NCI-H69 (cell line): ENCODE results near the gene NME2.
"Not testable (repeated sequence)": the region's sequence is repeated elsewhere in the genome, so short reads cannot be mapped to it uniquely, and the experiment has no call there.

ENCODE experiments used
- DNase-seq: peaks from one replicate; lab custom pipeline; 2025; lab: John Stamatoyannopoulos, UW

NME2 gene

DNA sequence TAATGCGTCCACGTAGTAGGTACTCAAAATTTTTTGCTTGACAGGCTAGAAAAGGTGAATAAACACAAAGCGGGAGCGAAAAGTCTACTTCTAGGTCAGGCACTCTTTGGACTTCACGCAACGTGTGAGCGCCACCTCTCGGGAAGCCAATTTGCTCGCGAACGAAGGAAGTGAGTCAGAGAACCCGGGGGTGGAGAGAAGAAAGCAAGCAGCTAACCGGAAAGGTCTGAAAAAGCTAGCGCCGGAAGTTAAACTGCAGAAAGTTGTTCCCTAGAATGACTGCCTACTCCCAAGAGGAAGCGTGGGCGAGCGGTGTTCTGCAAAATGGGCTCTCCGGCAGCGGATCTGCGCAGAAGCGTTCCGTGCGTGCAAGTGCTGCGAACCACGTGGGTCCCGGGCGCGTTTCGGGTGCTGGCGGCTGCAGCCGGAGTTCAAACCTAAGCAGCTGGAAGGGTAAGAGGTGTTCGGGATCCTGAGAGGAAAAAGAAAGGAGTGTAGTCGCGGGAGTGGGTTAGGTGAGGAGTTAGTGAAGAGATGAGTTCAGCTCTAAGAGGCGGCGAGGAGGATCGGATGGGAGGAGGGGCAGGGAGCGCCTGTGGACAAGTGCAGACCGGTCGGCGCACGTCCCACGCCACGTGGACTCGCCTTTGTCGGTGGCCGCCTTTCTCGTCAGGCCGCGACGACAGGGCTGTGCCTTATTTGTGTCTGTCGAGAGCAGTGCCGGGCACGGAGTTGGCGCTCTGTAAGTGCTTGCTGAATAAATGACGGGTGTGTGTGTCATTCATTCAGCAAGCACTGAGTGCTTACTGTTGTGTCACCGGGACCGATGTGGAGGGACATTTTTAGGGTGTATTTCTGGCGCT, 12.8 kb upstream of the NME2 start, which contains the start of gene NME1:
Gene NME1 (plus strand): TSS at position 350 of the 863 bp plus-strand sequence. CDS start 2,096 bp downstream, outside the sequence.
- DNase-seq: peak; percentile 100

DNA sequence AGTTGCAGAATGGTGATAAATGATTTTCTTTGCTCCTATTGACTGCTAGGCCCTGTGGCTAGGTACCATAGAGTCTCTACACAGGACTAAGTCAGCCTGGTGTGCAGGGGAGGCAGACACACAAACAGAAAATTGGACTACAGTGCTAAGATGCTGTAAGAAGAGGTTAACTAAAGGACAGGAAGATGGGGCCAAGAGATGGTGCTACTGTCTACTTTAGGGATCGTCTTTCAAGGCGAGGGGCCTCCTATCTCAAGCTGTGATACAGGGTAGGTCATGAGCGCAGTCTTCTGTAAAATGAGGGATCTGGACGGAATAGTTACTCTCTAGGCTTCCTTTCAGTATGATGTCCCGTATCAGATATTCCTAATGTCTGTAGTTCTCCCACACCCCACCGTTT, 12.0 kb upstream of the NME2 start:
- DNase-seq: peak; percentile 42

DNA sequence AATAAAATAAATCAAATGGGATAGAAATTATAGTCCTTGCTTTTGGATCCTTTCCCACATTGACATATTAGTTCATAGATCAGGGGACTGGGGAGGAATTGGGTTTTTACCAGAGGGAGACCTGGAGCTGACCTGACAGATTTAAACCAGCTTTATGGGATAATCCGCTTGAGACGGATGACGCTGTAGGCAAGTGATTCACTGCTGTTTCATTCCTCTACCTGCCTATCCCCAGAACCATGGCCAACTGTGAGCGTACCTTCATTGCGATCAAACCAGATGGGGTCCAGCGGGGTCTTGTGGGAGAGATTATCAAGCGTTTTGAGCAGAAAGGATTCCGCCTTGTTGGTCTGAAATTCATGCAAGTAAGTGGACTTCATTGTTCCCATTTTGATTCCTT, 10.8 kb upstream of the NME2 start:
- no peak for DNase-seq

DNA sequence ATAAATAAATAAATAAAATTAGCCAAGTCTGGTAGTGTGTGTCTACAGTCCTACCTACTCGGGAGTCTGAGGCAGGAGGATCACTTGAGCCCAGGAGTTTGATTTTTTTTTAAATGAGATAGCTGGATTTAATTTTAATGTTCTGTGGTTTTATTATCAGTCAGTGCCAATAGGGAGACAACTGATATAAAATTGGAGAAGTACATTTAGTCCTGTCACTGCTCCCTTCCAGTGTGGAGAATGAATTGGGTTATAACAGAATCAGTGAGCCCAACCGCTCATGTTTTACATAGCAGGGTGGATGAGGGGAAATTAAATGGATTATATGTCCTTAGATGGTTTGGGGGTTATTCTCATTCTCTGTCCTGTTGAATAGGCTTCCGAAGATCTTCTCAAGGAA, 6.6 kb upstream of the NME2 start:
- no peak for DNase-seq

DNA sequence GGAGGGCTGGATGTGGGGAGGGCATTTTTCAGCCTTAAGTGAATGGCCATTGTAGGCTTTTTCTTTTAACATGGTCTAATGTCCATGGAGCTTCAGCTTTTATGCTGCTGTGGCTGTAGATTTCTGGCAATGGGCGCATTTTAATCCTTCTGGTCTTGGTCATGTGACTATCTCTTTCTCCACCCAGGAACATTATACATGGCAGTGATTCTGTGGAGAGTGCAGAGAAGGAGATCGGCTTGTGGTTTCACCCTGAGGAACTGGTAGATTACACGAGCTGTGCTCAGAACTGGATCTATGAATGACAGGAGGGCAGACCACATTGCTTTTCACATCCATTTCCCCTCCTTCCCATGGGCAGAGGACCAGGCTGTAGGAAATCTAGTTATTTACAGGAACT, 4.7 kb upstream of the NME2 start:
- DNase-seq: no peak

DNA sequence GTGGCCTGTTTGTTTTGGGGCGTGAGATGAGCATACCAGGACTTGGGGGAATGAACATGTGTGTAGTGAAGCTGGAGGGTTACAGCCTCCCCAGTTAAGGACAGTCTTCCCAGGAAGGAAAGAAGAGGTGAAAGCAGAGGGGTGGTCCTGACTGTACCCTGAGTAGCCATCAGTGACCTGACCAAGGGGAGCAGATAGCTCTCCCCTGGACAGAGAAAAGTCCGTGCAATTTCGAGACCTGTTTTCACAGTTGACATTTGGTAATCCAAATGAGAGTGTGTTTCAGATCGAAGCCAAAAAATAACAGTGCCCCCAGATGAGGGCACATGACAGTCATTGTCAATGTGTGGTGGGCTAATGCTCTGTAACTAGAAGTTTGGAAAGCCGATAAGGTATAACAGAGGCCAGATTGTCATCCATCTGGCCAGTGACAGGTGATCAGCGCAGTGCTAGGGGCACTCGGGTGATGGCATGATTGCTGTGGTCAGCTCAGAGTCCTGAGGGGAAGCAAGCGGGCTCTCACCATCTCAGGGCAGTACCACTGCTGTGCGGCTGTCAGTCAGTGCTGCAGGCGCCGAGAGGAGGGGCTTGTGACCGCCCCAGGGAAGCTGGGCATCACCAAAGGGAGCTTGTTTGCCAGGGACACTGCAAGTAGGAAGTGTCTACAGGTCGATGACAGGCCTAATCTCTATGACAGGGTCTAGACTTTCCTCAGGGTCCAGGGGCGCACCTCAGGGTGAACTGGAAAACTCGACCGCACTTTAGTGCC, 1.1 kb upstream of the NME2 start:
- DNase-seq: peak; percentile 51

DNA sequence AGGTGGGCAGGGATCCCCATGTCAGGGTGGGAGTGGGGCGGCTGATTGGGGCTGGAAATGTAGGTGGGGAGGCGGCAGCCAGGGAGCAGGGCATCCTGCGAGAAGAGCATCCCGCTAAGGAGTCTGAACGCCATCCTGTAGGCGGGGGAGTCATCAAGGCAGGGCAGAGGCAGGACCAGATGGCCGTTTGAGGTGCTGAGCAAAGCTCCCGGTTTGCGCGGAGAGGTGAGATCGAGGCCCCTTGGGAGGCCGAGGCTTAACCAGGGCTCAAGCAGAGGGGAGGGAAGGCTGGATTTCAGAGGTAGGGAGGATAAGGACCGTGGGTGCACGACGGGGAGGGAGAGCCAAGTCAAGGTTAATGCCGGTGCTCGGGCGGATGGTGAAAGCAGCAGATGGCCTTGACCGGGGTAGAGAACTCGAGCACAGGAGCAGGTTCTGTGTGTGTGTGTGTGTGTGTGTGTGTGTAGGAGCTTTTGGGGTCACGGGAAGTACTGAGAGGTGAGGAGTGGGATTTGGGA, 472 bp upstream of the NME2 start:
- DNase-seq: peak; percentile 81

DNA sequence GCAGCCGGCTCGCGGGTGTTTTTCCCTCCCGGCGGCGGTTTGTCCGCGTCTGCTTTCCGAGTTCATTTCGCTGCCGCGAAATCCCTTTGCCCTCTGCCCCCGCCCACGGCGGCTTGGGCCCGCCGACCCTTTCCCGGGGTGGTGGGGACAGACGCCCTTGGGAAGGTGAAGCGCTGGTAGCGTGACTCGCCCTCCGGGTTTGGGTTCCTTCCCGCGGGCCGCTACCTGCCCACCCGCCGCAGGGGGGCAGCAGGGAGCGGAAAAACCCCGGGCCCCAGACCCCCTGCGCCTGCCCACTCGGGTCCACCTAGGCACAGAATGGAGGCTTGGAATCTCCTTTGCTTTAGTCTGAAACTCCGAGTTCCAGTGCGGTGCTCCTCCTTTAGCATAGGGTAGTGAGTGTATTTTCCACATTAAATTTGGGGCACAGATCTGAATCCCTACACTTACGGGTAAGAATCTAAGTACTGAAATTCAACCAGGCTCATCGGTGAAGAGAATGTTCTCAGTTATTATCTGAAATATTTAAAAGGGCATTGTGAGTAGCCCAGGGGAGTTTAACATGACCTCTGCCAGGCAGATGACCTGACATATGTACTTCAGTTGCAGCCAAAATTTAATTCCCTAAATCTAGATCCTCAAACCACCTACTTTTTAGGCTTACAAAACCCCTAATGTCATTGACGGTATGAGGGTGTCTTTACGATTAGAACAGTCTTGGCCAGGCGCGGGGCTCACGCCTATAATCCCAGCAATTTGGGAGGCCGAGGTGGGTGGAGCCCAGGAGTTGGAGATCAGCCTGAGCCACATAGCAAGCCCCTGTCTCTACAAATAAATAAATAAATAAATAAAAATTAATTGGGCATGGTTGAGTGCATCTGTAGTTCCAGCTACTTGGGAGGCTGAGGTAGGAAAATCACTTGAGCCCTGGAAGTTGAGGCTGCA, 1.0 kb downstream of the NME2 start:
- peak; percentile 78 for DNase-seq

DNA sequence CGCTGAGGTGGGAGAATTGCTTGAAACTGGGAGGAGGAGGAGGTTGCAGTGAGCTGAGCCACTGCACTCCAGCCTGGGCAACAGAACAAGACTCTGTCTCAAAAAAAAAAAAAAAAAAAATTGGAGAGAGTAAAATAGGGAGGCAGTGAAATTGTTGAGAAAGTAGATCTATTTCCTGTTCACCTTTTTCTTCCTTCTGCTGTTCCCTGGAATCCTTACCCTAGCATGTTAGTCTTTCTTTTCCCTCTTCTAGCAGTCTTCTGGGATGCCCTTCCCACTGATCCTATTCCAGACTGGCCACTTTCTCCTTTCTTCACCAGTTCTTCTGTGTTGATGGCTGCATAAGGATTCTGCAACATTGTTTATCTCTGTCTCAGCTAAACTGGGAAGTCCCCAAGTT, 3.1 kb downstream of the NME2 start:
- no peak for DNase-seq

DNA sequence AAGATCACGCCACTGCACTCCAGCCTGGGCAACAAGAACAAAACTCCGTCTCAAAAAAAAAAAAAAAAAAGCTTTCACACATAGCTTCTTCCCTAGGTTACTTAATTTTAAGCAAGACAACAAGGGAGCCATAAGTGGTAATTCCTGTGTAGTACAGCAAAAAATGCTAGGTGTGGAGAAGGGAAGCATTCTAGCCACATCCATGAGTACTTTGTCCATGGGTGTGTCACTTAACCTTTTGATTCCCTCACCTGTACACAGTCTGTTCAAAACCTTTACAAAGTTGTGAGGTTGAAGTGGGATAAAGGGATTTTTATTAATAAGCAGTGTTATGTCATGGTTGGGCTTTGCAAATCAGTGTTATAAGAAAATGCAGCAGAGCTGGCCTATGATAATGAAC, 4.5 kb downstream of the NME2 start:
- DNase-seq: no peak

DNA sequence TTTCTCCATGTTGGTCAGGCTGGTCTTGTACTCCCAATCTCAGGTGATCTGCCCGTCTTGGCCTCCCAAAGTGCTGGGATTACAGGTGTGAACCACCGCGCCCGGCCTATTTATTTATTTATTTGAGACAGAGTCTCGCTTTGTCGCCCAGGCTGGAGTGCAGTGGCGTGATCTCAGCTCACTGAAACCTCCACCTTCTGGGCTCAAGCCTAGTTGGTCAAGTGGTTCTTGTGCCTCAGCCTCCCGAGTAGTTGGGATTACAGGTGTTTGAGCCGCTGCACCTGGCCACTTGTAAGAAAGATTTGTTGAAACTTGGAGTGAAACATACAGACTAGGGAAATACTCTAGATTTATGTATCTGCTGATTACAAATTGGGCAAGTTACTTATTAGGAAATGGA, 5.8 kb downstream of the NME2 start:
- not testable (repeated sequence) for DNase-seq

DNA sequence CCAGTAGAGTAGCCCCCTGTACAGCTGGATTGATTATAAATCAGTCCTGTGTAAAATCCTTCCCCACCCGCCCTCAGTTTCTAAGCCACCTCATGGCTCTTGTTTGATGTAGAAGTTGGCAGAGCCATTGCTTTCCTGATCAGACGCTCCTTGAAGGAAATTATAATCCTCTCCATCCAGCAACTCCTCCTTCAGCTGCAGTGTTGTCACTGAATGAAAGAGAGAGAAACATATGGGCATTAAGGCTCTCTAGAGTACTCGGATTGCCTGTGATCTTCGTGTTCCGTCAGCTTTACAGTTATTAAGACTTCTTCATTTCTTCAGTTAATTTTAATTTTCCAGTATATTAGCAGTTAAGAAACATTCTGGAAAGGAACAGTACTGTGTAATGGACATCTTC, 14.3 kb downstream of the NME2 start:
- no peak for DNase-seq

DNA sequence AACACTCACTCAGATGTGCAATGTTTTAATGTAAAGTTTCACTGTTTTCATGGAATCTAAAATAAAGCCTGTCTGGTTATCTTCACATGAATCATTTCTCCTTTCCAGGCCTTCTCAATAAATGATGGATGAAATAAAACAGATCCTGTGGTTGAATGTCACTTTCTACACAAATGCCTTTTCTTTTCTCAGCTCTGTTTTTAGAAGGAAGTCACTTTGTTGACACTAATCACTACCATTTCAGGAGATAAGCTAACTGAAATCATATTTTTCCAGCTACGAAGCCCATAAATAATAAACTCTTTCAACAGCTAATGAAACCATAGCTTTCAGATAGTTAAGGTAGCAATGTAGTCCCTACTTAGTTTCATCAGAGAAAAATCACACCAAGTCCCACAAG, 17.9 kb downstream of the NME2 start:
- no peak for DNase-seq

DNA sequence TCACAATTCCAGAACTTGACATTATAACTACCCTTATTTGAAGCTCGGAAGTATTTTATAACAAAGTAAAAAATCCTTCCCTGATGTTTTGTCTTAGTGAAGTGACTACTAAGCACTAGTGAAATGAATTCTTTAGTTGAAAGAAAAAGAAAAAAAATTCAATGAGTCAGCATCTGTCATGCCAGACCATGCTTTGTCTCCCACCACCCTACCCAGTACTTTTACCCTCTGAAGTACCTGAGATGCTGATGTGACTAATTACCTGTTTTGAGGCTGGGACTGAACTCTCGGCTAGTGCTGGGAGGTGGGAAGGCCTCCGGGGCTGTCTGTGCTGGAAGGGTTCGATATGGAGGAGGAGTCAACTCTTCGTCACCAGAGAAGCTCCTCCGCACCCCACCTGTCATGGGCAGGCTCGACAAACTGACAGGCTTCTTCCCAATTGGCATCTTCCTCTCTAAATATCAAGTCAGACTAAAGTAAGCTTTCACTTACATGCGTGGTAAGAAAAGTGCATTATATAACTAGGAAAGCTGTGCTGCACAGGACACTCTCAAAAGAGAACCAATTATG, 19.6 kb downstream of the NME2 start:
- DNase-seq: no peak

DNA sequence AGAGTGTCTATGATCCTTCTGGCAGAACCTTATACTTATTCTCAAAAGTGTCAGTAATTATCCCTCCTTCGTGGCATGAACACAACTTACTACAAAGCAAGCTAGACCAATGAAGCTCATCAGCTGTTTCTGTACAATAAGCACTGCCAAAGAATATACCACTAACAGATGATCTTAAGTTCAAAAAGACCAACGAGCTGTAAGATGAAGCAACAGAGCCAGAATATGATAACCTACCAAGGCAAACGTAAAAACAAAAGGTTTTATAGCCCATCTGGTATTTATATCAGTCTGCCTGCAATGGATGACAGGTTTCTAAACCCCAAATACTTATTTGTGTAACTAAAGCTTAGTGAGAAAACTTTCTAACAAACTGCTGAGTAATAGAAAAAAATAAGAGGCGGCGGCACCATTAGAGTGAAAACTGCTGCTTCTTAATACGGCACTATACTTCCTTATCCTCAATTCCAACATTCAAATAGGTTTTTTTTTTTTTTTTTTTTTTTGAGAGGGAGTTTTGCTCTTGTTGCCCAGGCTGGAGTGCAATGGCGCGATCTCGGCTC, 22.1 kb downstream of the NME2 start:
- DNase-seq: no peak

DNA sequence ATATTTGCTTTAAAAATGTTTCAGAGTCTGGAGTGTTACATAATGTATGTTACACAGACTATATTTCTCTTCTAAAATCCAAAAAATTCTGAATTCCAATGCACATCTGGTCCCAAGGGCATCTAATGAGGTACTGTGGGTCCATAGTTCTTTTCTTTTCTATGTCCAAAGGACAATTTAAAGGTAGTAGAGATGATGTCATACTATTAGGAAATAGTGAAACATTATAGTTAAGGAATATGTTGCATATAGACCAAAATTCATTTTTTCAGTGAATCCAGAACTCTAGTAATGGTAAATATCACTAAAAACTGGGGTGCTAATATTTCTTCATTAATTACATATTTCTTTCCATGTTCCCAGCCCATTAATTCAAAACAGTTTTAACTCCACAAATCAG, 23.0 kb downstream of the NME2 start:
- DNase-seq: no peak

DNA sequence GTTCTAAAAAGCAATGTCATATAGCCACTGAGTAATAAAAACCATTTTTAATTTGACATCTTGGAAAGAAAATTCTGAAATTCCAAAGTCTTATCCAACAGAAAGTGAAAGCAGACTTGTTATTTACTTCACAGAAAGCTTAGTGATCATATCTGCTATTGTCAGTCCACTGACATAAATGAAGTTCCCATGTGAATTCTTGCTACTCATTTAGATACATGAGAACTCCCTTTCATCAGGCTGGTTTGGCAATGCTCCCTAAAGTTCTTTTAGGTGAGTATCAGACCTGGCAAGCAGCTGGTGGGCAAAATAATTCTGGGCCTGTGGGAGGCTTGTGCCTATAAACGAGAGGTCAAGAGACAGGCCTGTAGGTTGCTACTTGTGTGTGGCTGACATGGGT, 23.4 kb downstream of the NME2 start:
- DNase-seq: no peak

DNA sequence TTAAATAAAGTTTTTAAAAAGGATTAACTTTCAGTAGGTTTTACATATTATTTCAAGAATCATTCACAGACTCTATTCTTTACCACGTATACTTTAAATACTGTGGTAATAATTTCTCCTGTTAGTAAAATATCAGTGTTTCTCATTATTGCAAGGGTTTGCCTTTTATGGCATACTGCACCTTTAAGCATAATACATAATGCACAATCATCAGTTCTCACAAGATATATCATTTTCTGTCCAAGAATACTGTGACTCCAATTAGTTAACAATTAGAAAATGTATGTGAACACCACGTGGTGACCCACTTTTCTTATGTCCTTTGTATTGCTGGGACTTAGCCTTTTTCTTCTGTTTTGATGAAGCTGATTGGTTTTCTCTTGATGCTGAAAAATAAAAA, 25.7 kb downstream of the NME2 start:
- DNase-seq: no peak

DNA sequence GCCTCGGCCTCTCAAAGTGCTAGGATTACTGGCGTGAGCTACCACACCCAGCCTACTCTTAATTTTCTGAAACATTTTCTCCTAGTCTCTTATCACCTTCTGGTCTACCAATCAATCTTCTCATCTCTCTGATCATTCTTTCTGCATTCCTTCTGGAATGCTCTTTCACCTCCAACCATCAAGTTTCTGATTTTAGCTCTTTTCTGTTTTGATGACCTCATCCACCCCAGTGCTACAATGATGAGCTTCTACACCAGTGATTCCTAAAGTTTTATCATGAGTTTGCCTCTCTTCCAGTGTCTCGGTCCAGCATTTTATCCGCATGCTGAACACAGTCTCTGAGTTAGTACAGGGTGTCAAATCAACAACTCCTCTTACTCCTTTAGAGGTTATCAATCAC, 31.5 kb downstream of the NME2 start:
- no peak for DNase-seq

DNA sequence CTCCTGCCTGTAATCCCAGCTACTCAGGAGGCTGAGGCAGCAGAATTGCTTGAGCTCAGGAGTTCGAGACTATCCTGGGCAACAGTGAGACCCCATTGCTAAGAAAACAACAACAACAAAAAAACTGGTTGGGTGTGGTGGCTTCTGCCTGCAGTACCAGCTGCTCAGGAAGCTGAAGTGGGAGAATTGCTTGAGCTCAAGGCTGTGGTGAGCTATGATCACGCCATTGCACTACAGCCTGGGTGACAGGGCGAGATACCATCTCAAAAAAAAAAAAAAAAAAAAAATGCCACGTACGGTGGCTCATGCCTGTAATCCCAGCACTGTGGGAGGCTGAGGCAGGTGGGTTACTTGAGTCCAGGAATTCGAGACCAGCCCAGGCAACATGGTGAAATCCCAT, 34.1 kb downstream of the NME2 start:
- no peak for DNase-seq

DNA sequence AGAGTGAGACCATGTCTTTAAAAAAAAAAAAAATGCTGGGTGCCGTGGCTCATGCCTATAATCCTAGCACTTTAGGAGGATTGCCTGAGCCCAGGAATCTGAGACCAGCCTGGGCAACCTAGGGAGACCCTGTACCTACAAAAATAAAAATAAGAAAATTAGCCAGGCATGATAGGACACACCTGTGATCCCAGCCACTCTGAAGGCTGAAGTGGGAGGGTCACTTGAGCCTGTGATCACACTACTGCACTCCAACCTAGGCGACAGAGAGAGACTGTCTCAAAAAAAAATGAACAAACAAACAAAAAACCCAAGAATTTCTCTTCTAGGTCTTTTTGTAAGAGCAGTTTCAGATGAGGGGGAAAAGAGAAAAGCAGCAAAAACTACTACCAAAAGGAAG, 34.6 kb downstream of the NME2 start:
- DNase-seq: no peak
